K562 (cell line): ENCODE results near the gene VKORC1. TPM values are rescaled to one million over a fixed set of nuclear protein-coding genes. Genes with fewer than 3 reads are reported as not detected.
A peak's percentile ranks its signal among the peaks of the same experiment; 100 is the strongest.

Experiments
- GTF2A2 ChIP-seq: IDR thresholded peaks from 2 replicates; pipeline ENCODE4 v1.6.1; 2016; ENCODE audit warnings: mild to moderate bottlenecking, missing genetic modification characterization, missing compliant biosample characterization
- HNRNPLL ChIP-seq: fragments of 200-400 bp; formaldehyde crosslinking; IDR thresholded peaks from 2 replicates; pipeline ENCODE4 v1.6.1; 2017; ENCODE audit warnings: low read length, low read depth, mild to moderate bottlenecking; ENCODE audit not compliant: poor library complexity, severe bottlenecking
- ZNF584 ChIP-seq: fragments of 200-800 bp; sonication (Bioruptor generic); IDR thresholded peaks from 2 replicates; pipeline ENCODE4 v1.6.1; 2016; ENCODE audit warnings: low read depth, mild to moderate bottlenecking, missing genetic modification characterization, missing compliant biosample characterization
- polyA plus RNA-seq, 8 experiments: library from polyadenylated mRNA; depleted of rRNA in 4 of 8; stranded (reverse) in 5 of 8; unstranded in 3 of 8; fragments of >200 nt; fragmentation: Nextera tagmentation in 2 of 8; fragmentation: Illumina TruSeq in 1 of 8; extraction: Ambion mirVana in 2 of 8; extraction: Trizol in 1 of 8; gene quantifications; 2 replicates each; pipeline versions ENCODE4 v1.2.1 to v1.2.3, GENCODE V29; 2011 to 2014; ENCODE audit warnings: inconsistent platforms in 1 of 8, missing spikeins in 1 of 8
- total RNA-seq, 7 experiments: library from RNA; depleted of rRNA in 6 of 7; stranded (reverse); fragments of >200 nt in 6 of 7; fragmentation: Illumina TruSeq in 2 of 7; extraction: Trizol in 2 of 7; gene quantifications; 2 replicates each; pipeline versions ENCODE4 v1.2.1 to v1.2.3, GENCODE V29; 2011 to 2021; ENCODE audit warnings: low replicate concordance in 1 of 7
- TF ChIP-seq, protein P1 (sequence below): sonication (generic); formaldehyde crosslinking; IDR thresholded peaks from 2 replicates; pipeline ENCODE4 v1.8.0; 2022; ENCODE audit warnings: missing genetic modification reagents, mild to moderate bottlenecking, borderline replicate concordance
- TF ChIP-seq, protein P2 (sequence below): fragments of 450-650 bp; IDR thresholded peaks from 2 replicates; pipeline ENCODE4 v1.6.1; 2016; ENCODE audit warnings: low read depth, mild to moderate bottlenecking, moderate library complexity
- TF ChIP-seq, protein P3 (sequence below): fragments of 200-800 bp; sonication (Bioruptor generic); IDR thresholded peaks from 2 replicates; pipeline ENCODE4 v1.6.1; 2017; ENCODE audit warnings: missing genetic modification characterization, missing compliant biosample characterization
- TF ChIP-seq, protein P4 (sequence below): sonication (generic); formaldehyde crosslinking; IDR thresholded peaks from 2 replicates; pipeline ENCODE4 v1.8.0; 2022; ENCODE audit warnings: mild to moderate bottlenecking, missing genetic modification reagents

The VKORC1 gene
- total and polyA plus RNA-seq, 9 of the 15 experiments (the other 6 are each of a cell fraction or from before 2014, with no cell fraction given) = 30.0 to 119 (median 62.1) TPM

DNA sequence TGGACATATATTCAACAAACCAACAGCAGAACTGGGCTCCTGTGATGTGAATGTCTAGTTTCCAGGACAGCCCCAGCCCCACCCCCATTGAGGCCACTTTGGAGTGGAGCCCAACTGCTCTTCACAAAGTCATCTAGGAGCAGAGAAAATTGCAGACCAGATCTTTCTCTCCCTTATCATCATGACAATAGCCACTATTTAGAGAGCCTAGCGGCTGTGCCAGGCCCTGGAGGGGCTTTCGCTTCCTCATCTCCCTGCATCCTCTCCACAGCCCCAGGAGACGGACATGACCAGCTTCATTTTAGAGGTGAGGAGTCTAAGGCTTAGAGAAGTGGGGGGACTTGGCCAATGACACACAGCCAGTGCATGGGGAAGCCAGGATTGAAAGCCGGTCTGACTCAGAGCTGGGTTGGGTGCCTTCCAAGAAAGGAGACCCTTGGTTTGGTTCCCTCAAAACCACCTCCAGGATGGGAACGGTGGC lies 39.5 kb upstream of the VKORC1 start (continued):
- TF ChIP-seq, protein P1, sequence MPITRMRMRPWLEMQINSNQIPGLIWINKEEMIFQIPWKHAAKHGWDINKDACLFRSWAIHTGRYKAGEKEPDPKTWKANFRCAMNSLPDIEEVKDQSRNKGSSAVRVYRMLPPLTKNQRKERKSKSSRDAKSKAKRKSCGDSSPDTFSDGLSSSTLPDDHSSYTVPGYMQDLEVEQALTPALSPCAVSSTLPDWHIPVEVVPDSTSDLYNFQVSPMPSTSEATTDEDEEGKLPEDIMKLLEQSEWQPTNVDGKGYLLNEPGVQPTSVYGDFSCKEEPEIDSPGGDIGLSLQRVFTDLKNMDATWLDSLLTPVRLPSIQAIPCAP (CRISPR knock-in tag) = no peak
- TF ChIP-seq HNRNPLL (peak; percentile 24), GTF2A2 (no peak), ZNF584 (CRISPR knock-in tag) (no peak)
- TF ChIP-seq, protein P2, sequence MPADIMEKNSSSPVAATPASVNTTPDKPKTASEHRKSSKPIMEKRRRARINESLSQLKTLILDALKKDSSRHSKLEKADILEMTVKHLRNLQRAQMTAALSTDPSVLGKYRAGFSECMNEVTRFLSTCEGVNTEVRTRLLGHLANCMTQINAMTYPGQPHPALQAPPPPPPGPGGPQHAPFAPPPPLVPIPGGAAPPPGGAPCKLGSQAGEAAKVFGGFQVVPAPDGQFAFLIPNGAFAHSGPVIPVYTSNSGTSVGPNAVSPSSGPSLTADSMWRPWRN = no peak
- TF ChIP-seq, protein P3, sequence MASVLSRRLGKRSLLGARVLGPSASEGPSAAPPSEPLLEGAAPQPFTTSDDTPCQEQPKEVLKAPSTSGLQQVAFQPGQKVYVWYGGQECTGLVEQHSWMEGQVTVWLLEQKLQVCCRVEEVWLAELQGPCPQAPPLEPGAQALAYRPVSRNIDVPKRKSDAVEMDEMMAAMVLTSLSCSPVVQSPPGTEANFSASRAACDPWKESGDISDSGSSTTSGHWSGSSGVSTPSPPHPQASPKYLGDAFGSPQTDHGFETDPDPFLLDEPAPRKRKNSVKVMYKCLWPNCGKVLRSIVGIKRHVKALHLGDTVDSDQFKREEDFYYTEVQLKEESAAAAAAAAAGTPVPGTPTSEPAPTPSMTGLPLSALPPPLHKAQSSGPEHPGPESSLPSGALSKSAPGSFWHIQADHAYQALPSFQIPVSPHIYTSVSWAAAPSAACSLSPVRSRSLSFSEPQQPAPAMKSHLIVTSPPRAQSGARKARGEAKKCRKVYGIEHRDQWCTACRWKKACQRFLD (CRISPR knock-in tag) = 0 out of 2 replicates have a peak, but pooled peaks have one; percentile 24
- TF ChIP-seq, protein P4, sequence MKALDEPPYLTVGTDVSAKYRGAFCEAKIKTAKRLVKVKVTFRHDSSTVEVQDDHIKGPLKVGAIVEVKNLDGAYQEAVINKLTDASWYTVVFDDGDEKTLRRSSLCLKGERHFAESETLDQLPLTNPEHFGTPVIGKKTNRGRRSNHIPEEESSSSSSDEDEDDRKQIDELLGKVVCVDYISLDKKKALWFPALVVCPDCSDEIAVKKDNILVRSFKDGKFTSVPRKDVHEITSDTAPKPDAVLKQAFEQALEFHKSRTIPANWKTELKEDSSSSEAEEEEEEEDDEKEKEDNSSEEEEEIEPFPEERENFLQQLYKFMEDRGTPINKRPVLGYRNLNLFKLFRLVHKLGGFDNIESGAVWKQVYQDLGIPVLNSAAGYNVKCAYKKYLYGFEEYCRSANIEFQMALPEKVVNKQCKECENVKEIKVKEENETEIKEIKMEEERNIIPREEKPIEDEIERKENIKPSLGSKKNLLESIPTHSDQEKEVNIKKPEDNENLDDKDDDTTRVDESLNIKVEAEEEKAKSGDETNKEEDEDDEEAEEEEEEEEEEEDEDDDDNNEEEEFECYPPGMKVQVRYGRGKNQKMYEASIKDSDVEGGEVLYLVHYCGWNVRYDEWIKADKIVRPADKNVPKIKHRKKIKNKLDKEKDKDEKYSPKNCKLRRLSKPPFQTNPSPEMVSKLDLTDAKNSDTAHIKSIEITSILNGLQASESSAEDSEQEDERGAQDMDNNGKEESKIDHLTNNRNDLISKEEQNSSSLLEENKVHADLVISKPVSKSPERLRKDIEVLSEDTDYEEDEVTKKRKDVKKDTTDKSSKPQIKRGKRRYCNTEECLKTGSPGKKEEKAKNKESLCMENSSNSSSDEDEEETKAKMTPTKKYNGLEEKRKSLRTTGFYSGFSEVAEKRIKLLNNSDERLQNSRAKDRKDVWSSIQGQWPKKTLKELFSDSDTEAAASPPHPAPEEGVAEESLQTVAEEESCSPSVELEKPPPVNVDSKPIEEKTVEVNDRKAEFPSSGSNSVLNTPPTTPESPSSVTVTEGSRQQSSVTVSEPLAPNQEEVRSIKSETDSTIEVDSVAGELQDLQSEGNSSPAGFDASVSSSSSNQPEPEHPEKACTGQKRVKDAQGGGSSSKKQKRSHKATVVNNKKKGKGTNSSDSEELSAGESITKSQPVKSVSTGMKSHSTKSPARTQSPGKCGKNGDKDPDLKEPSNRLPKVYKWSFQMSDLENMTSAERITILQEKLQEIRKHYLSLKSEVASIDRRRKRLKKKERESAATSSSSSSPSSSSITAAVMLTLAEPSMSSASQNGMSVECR (CRISPR knock-in tag) = 0 out of 2 replicates have a peak, but pooled peaks have one; percentile 2
